ENCODE measurements around the gene SVOPL.

SVOPL gene

GRCh38 chr7:138607216-138608126 lies 93.7 kb downstream of the SVOPL start:
- DNase-seq (ENCODE audit: low spot score), result no peak

DNA sequence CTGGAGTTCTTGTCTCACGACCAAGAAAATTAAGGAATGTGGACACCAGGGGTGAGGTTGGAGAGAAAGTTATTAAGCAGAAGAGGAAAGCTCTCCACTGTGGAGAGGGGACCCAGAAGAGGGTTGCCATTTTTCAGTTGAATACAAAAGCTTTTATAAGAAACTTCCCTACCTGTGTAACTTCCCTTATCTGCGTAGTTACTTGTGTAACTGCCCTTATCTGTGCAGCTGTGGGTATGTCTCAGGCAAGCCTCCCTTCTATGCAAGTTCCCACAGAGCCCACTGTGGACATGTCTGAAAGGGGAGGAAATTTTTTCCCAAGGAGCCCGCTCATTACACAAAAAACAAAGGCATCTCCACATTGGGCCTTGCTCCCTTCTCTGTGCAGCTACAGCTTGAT lies 94.9 kb downstream of the SVOPL start:
- DNase-seq (ENCODE audit: low spot score), result no peak

- DNase-seq (ENCODE audit: low spot score), result no peak
These were observed 97.4 kb downstream of the SVOPL start for GRCh38 chr7:138603549-138604318.

DNA sequence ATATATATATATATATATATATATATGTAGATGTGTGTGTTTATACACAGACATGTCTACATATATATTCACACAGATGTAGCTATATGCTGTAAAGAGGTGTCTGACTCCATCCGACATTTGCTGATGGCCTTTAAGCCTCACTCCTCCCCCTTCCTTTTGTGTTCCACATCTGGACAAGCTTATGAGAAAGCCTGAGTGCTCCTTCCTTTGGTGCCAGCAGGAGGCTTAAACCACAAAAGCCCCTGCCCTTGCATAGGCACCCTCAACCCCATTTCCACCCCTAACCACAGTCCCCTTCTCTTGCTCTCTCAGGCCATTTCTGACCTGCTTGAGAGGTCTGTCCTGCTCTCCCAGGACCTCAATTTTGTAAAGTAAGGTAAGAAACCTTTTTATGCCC lies 98.7 kb downstream of the SVOPL start:
- no peak for DNase-seq (ENCODE audit: low spot score)

DNA sequence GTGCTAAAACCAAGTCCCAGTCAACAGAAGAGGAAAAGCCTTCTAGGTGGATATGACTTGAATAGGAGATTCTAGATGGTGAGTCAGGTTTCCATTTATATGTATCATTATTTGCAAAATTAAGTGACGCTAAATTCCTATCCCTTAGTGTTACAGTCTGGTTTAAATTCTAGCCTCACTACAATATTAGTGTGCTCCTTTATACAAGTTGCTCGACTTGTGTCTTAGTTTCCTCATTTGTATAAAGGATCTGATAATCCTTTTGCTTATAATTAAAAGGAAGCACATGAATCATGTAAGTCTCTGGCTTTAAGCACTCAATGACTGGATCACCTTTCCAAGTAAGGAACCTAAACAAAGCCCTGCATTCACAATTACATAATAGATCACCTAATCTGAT lies 105.7 kb downstream of the SVOPL start:
- no peak for DNase-seq (ENCODE audit: low spot score)

- DNase-seq (ENCODE audit: low spot score), result no peak
These were observed 111.0 kb downstream of the SVOPL start for GRCh38 chr7:138590154-138590553.

GRCh38 chr7:138588986-138589385 lies 112.2 kb downstream of the SVOPL start:
- no peak for DNase-seq (ENCODE audit: low spot score)

- DNase-seq (ENCODE audit: low spot score), result no peak
These were observed 113.7 kb downstream of the SVOPL start for GRCh38 chr7:138587485-138587884.

DNA sequence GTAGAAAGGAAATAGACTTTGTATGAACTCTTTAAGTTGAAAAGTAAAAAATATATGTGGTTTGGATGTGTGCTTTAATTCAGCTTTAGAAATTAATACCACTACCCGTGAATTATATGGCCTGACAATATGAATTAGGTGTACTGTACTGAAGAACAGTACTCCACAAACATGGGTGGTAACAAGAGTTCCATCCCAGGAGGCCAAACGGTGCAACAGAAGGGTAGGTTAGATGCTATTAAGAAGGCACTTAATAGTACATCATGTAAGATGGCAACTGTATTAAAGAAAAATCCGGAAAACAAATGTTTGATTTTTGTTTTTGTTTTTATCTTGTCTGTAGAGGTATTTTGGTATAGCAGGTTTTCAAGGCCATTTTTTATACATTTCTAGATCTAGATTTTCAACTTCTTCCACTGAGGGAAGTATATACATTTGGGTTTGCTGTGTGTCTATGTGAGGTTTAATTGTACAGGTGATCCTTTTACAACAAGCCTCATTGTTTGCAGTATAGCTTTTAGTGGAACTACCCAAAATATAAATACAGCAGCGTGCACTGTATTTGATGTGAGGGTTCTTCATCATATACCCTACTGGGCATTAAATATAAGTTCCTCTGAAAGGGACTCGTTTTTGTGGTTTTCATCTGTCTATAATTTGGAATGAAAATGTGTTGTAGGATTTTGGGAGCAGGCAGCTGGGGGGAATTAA lies 115.7 kb downstream of the SVOPL start:
- DNase-seq (ENCODE audit: low spot score), result no peak

GRCh38 chr7:138584696-138585095 lies 116.5 kb downstream of the SVOPL start:
- DNase-seq (ENCODE audit: low spot score), result no peak

DNA sequence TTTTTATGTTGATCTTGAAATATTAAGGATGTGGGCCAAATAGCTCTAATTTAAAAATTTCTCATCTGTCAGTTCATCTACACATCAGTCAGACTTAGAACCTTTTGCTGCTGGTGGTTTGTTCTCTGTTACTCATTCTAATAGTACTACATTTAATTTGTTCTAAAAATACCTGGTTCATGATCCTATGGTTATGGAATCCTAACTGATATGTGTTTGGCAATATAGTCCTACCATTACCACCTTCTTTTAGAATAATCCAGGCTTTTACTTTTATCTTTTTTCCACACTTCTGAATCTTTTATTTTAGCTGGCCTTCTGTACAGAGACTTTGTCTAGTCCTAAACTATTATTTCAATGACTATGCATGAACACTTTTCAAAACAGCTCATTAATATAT lies 116.9 kb downstream of the SVOPL start:
- no peak for DNase-seq (ENCODE audit: low spot score)

- DNase-seq (ENCODE audit: low spot score), result no peak
These were observed 120.1 kb downstream of the SVOPL start for GRCh38 chr7:138581065-138581464.

- no peak for DNase-seq (ENCODE audit: low spot score)
These were observed 121.5 kb downstream of the SVOPL start for GRCh38 chr7:138579671-138580070.

DNA sequence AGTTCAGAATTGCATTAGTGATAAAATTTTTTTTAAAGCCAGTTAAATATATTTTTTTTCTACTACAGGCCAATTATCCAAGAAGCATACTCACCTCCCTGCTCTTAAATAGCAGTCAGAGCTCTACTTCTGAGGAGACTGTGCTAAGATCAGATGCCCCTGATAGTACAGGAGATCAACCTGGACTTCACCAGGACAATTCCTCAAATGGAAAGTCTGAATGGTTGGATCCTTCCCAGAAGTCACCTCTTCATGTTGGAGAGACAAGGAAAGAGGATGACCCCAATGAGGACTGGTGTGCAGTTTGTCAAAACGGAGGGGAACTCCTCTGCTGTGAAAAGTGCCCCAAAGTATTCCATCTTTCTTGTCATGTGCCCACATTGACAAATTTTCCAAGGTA lies 122.0 kb downstream of the SVOPL start:
- no peak for DNase-seq (ENCODE audit: low spot score)

DNA sequence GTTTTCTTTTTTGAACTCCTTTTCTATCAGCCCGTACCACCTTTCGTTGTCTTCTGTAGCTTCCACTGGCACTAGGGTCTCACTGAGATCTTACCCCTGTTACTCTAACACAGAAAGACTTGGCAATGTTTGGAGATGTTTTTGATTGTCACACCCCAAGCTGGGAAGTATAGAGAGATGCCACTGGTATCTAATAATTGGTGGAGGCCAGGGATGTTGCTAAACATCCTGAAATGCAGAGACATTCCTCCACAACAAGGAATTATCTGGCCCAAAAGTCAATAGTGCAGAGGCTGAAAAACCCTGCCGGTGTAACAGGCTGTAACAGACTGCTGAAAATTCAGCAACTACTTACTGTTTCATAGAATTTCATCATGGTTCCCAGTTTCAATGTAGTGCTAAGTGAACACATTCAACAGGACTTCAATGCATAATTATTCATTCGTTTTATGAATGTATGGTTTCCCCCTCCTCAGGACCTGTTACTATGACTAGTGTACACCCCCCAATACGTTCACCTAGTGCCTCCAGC lies 125.2 kb downstream of the SVOPL start:
- no peak for DNase-seq (ENCODE audit: low spot score)

GRCh38 chr7:138573741-138574140 lies 127.4 kb downstream of the SVOPL start:
- DNase-seq (ENCODE audit: low spot score), result no peak

DNA sequence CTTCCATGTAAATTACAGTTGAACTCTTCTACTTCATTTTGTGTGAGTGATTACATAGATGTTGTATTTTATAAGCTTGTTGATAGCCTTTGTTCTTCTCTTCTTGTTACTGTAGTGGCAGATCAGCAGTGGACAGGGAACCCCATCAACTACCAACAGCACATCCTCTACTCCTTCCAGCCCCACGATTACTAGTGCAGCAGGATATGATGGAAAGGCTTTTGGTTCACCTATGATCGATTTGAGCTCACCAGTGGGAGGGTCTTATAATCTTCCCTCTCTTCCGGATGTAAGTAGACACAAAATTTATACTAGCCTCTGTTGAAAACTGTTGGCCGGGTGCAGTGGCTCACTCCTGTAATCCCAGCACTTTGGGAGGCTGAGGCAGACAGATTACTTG lies 130.4 kb downstream of the SVOPL start:
- no peak for DNase-seq (ENCODE audit: low spot score)

DNA sequence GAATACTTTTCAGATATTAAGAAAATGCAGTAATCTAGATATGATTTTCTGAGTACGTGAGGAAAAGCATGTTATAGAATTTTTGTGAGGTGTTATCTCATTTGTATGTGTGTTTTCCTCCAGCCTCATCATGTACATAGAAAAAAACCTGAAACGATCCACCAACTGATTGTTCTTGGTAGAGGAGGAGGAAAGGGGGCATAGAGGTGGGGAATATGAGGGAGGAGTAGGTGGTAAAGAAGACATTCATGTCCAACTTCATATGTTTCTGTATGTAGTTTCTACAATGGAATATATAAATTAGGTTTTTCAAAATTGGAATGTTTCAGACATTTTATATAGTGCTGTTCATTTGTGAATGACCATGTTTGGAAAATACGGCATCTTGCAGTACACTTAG lies 131.7 kb downstream of the SVOPL start:
- DNase-seq (ENCODE audit: low spot score), result no peak

DNA sequence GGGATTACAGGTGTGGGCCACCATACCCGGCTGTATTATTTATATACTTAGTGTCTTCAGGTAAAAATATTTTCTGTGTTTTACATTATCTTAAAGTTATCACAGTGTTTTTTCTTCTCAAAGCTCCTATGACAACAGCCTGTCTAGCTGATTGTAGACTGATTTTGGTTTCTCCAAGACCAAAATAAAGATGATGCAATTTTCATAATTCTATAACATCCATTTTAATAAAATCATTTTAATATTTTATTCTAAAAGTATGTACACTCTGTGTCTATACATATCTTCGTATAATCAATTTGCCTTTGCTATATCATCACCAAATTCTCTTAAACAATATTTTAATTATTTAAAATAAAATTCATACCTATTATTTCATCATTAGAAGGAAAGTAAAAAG lies 132.5 kb downstream of the SVOPL start:
- no peak for DNase-seq (ENCODE audit: low spot score)

DNA sequence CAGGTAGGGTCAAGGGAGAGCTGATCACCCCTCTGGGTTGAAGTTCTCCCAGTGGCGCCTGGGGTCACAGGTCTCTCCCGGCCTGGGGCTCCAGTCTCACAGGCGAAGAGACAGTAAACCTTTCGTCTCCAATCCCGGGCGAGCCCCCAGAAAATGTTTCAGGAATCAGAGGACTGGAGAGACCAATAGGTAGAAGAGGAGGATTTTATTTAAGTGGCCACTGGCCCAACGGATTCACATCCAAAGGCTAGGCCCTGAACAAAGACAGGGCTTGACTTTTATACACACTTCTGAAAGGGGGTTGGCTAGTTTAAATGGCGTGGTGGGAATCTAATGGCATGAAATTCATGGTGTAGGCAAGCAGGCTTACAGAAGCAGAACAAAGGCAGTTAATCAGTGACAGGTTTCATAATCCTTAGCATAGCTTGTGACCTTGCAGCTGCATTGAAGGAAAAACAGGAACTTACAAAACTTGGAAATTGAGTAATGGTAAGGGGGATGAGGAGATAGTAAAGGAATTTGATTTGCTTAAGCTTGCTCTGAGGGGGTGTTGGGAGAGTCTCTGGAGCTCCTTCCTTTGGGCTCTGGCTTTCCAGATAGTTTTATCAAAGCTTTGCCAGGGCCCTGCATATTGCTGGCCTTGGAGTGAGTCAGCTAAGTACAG lies 135.6 kb downstream of the SVOPL start:
- no peak for DNase-seq (ENCODE audit: low spot score)

DNA sequence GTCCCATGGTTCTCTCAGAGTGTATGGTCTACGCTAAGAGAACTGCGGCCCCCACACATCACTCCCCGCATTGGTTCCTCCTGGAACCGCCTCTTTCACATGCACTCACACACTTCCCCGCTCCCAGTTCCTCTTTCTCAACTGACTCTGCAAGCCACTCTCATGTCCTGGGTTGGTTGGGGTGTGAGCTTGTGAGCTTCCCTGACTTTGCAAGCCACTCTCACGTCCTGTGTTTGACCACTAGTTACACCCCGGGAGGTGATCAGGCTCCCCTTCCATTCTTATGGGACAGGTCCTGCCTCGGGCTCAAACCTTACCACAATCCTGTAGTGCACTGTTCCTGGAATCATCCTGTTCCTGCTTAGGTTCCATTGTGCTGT lies 136.1 kb downstream of the SVOPL start:
- DNase-seq (ENCODE audit: low spot score), result no peak

GRCh38 chr7:138564365-138564764 lies 136.8 kb downstream of the SVOPL start:
- DNase-seq (ENCODE audit: low spot score), result no peak
